Measurements from ENCODE around the gene SRGN.
"Not testable (repeated sequence)": the region's sequence is repeated elsewhere in the genome, so short reads cannot be mapped to it uniquely, and the experiment has no call there.

Gene SRGN

GRCh38 chr10:69087590-69088470, at the start of gene SRGN:
SRGN (plus strand) TSS chr10:69088103; CDS start chr10:69088158, 55 bp downstream.
- peak; percentile 45 for DNase-seq

DNA sequence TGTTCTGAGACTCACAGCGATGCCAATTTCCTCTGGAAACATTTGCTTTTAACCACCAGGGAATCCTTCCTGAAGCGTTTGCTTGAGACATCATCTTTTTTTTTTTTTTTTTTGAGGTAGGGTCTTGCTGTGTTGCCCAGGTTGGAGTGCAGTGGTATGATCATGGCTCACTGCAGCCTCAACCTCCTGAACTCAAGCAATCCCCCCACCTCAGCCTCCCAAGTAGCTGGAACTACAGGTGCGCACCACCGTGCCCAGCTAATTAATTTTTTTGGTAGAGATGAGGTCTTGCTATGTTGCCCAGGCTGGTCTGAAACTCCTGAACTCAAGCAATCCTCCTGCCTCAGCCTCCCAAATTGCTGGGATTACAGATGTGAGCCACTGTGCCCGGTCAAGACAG, 47.0 kb upstream of the SRGN start:
- DNase-seq = not testable (repeated sequence)

DNA sequence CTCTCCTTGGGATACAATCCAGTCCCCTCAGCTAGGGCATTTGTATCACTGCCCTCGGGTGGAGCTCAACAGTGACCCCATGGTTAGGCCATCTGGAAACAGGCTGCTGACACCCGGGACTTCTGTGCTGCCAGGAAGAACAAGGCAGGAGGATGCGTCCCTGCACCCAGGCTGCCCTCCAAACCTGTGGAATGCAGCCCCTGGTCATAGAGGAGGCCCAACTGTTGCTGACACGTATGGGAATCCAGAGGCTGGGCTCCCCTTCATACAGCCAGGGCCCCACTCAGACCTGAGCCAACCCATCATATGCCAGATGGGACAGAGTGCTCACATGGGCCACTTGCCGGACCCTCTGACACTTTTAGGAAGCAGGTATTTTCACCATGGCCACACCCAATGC, 45.5 kb upstream of the SRGN start:
- no peak for DNase-seq

DNA sequence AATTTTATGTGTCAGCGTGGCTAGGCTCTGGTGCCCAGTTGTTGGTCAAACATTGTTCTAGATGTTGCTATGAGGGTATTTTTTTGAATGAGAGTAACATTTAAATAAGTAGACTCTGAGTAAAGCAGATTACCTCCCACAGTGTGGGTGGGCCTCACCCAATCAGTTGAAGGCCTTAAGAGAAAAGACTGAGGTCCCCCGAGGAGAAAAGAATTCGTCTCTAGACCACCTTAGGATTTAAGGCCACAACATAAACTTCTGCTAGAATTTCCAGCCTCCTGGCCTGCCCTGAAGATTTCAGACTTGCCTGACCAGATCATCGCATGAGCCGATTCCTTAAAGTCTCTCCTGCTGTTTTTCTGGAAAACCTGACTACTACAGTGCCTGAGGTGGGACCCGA, 45.1 kb upstream of the SRGN start:
- DNase-seq = no peak

DNA sequence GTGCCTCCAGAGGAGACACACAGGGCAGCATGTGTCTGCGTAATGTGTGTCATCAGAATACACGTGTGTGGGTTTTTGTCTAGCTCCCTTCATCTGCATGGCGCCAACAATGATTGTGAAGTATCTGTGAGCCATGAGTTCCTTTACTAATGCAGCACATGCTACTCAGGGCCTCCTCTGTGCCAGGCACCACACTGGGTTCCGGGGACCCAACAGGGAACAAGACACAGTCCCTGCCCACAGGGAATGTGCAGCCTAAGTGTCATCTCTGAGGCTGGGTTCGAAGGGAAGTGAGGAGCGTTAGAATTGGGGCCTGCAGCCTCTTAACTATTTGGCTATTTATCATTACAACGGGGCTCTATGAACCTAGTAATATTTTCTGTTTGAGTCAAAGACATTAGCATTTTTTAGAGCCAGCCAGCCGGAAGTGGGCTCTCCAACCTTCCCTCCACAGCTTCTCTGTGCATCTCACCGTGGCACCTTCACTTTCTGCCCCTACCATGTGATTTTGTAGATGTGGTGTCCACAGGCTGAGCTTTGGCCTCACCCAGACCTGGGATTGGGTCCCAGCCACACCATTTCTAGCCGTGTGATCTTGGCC, 43.9 kb upstream of the SRGN start:
- DNase-seq = peak; percentile 24

DNA sequence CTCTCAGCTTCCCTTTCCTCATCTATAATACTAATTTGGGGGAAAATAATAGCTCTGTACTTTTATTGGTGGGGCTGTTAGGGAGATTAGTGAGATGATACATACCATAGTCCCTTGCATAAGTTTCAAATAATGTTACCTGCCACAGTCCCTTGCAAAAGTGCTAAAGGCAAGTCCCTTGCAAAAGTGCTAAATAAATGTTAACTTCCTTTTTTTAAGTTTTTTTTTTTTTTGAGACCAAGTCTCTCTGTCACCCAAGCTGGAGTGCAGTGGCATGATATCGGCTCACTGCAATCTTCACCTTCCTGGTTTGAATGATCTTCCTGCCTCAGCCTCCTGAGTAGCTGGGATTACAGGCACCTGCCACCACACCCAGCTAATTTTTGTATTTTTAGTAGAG, 43.4 kb upstream of the SRGN start:
- DNase-seq = no peak

DNA sequence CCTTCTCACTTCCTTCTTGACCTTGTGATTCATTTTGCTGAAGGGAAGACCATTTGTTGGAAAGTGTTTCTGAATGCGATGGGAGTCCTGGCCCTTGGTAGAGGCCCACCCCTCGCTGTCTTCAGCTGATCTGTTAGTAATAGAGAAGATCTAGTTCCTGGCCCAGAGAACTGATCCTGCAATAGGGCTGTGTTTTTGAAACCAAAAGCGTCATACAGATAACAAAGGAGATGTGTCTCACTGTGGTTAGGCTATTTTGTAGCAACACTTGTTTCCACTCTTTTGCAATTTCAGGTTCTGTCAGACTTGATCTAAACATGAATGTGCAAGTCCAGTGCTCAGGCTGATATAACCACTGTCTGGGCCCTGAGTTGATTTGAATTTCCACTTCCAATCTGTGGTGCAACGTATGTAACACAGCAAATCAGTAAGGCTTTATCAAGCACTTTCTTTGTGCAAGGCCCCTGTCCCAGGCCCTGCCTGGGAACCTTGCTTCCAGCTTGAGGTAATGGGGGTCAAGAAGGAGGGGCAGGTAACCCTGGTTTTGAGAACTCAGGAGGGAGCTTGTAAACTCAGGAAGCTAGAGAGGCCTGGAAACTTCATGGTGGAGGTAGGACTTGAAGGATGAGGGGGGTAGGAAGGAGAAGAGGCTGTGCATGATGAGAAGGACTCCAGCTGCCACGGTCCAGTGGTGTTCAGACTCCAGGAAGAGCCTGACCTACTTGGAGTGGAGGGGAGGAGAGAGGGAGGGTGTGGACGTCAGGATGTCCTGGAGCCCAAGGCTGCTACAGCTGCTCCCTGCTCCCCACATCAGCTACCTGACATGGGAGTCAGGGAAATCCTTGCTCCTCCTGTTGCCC, 42.2 kb upstream of the SRGN start:
- peak; percentile 13 for DNase-seq

GRCh38 chr10:69047111-69047832, 40.6 kb upstream of the SRGN start:
- no peak for DNase-seq

DNA sequence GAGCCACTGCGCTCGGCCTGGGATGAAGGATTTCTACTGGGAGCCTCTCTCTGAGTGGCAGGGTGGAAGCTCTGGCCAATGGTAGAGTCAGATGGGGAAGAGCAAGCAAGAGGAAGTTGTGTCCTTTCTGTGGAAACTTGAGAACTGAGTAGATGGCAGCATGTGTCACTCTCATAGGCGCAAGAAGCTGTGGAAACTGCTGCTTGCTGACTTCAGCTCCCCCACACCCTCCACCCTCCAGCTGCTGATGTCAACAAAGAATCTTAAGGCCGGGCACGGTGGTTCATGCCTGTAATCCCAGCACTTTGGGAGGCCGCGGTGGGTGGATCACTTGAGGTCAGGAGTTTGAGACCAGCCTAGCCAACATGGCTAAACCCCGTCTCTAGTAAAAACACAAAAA, 39.8 kb upstream of the SRGN start:
- no peak for DNase-seq

DNA sequence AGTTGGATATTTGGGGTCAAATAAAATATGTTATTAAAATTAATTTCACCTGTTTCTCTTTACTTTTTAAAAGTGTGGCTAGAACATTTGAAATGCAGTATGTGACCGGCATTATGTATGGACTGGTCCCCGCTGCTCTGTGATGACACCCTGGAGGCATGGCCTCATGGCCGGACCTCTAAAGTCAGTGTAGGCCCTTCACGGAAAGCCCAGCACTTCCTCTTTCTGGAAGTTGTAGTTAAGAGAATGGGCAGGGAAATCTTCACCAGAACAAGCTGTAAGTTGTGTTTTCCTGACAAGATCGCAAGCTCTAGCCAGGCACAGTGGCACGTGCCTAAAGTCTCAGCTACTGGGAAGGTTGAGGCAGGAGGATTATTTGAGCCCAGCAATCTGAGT, 38.3 kb upstream of the SRGN start:
- DNase-seq = no peak

GRCh38 chr10:69051303-69051702, 36.6 kb upstream of the SRGN start:
- no peak for DNase-seq

- DNase-seq = no peak
These were observed 36.0 kb upstream of the SRGN start for GRCh38 chr10:69051710-69052487.

- no peak for DNase-seq
These were observed 35.2 kb upstream of the SRGN start for GRCh38 chr10:69052736-69053135.

GRCh38 chr10:69055241-69055640, 32.7 kb upstream of the SRGN start:
- no peak for DNase-seq

- DNase-seq = no peak
These were observed 31.8 kb upstream of the SRGN start for GRCh38 chr10:69056129-69056528.

DNA sequence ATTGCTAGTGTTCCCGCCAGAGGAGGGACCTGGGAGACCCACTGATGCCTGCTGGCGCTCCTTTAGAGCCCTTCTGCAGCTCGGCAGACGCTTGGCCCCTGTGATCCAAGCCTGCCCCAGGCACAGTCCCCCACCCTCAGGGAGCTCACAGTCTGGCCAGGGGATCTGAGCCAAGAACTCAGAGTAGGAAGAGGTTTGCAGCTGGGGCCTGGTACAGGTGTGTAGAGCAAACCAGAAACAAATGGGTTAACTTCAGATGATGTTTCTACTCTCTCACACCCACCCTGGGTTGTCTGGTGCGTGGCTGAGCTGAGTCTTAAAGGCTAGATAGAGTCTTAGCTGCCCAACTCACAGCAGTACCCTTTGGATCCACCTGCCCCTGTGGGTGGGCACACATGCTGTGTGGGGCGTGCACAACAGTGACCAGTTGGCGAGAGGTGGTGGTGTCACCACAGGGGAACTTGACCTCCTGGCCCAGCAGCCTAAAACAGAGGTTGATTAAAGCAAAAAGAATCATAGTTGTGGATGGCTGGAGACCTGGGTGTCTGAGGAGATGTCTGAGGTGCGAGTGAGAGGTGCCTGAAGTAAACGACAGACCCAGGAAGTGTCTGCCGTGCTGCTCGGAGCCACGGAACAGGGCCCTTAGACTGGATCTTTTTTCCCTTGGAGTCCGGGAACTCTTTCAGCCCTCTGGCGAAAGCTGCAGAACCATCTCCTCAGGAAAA, 31.2 kb upstream of the SRGN start:
- no peak for DNase-seq

DNA sequence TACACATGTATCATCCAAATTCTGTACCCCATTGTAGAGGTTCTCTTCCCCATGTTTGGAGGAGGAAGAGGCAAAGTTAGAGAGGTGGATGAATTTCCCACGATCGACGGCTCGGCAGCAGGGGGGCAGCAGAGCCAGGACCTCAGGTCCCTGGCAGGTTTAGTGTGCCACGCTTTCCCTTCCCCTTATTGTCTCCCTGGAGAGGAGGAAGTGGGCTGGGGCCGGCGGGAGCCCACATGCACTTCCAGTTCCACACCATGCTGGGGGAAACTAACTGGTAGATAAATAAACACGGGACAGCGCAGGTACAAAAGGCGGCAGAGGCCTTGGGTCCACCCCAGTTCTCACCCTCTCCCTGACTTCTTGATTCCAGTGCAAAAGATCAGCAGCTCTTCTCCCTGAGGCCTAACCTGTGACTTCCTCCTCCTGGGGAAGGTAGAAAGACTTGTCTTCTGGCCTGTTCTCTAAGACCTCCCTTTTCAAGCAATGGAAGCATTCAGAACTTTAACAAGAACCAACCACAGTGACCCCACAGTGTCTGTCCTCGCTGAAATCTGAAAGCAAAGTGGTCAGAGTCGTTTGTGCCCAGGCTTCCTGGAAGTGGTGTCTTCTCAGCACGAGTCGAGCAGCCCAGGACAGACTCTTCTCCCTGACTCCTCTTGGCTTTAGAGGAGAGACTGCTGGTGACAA, 30.5 kb upstream of the SRGN start:
- no peak for DNase-seq

DNA sequence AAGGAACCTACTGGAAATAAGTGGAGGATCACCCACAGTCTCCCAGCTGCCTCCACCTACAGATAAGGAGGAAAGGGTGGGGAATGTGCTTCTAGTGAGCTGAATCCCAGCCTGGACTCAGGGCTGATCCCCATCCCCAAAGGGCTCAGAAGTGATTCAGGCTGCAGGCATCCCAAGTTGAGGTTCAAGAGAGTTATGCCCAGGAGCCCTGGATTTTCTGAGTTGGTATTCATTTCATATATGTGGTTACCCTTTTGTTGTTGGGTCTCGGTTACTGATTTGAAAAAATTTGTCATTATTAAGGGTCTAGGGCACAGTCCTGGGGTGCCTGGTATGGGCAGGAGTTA, 30.0 kb upstream of the SRGN start:
- no peak for DNase-seq

DNA sequence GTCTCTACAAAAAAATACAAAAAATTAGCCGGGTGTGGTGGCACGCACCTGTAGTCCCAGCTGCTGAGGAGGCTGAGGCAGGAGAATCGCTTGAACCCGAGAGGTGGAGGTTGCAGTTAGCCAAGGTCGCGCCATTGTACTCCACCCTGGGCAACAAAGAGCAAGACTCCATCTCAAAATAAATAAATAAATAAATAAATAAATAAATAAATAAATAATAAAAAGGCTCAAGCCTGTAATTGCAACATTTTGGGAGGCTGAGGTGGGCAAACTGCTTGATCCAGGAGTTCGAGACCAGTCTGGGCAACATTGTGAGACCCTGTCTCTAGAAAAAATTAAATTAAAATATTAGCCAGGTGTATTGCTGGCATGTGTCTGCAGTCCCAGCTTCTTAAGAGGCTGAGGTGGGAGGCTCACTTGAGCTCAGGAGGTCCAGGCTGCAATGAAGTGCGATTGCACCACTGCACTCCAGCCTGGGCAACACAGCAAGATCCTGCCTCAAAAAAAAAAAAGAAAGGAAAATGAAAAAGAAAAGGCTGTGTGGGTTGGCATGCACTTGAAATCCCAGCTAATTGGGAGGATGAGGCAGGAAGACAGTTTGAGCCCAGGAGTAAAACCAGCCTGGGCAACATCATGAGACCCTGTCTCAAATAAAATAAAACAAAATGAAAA, 27.6 kb upstream of the SRGN start:
- no peak for DNase-seq
